Measurements from ENCODE around the gene FAT1.
"Not testable (repeated sequence)": the region's sequence is repeated elsewhere in the genome, so short reads cannot be mapped to it uniquely, and the experiment has no call there.

The FAT1 gene

DNA sequence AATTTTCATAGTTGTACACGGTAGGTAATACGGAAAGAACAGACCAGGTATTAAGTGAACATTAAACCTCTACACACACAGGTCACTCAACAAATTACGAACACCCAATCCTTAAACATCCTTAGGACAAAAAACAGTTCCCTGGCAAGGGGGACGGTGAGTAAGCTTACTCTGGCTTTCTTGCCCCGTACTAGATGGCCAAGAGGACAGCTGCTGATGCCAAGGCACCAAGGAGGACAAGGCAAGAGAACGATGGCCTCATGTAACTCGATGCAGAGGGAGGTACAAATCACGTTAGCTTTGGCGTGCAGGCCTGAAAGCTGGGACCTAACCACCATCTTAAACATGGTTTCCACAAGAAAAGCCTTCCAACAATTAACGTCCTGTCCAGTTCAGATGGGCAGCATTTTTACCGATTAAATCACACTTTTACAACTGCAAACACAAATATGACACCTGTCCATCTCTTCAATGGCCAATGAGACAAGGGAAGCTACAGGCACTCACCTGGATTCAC lies 23.7 kb downstream of the FAT1 start:
- no peak for DNase-seq (ENCODE audit: low spot score)

DNA sequence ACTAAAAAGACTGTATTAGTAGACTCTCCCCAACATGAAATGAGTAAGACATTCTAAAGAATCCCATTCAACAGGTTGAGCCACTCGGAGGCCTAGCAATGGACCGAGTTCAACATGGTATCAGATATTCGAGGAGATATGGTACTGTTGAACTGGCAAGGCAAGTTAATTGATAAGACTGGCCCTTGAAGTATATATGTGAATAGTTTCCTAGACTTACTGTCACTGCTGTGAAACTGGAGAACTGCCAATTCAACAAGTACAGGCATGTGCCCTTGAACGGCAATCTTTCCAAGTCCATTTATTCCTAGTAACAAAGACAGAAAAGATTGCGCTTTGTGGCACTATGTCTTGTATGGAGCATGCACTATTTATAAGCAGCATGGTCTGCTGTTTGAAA lies 24.4 kb downstream of the FAT1 start:
- no peak for DNase-seq (ENCODE audit: low spot score)

DNA sequence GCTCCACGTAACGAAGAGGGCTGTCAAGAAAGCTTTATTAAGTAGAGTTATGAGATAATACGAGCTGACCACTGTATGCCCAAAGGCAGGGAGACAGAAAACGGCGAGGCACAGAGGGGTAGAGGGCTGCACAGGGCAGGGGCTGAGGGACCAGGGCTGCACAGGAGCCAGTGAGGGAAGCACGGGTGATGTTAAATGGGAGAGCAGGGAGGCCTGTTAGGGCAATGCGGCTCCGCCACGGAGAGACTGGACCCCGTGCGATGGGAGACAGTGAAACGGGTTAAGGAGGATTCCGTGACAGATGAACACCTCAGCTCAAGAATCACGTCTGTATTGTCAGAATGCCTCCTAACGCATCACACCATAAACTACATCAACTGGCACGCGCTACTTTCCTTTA lies 25.1 kb downstream of the FAT1 start:
- DNase-seq (ENCODE audit: low spot score): no peak

DNA sequence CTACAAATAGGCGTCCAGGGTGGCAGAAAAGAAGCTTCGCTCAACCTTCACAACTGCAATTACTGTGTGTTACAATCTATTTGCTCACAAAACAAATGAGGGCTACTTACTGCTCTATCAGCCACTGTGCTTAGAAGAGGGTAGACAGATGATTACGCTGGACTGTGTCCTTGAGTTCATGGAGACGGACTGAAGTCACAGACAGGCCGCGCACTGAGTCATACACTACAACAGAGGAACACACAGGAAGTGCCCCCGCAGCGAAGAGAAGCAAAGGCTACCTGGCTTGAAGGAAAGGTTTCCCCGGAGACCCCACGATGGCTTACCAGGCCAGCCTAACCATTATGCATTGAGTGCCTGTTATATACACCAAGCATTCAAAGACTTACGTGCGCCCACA lies 25.6 kb downstream of the FAT1 start:
- no peak for DNase-seq (ENCODE audit: low spot score)

DNA sequence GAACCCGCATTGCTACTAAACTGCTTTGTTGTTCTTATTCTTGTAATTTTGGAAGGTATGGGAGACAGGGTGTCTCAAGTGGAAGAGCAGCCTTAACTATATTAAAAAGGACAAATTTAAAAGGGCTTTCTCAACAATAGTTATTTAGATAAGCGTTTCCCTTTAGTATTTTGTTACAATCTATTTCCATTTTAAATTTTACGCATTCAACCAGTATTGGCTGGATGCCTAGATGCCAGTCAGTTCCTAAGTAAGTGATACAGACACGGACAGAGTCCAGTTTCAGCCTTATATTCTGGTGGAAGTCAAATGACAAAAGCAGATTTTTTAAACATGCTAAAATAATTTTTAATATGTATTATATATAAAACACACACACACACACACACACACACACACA lies 28.3 kb downstream of the FAT1 start:
- DNase-seq (ENCODE audit: low spot score): no peak

DNA sequence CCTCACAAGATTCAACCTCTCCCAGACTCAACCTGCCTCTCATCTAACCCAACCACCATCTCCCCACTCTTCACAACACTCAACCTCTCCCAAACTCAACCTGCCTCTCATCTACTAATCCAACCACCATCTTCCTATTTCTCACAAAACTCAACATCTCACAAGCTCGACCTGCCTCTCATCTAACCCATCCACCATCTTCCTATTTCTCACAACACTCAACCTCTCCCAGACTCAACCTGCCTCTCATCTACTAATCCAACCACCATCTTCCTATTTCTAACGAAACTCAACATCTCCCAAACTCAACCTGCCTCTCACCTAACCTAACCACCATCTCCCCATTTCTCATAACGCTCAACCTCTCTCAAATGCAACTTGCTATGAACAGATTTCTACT lies 29.8 kb downstream of the FAT1 start:
- DNase-seq (ENCODE audit: low spot score): no peak

DNA sequence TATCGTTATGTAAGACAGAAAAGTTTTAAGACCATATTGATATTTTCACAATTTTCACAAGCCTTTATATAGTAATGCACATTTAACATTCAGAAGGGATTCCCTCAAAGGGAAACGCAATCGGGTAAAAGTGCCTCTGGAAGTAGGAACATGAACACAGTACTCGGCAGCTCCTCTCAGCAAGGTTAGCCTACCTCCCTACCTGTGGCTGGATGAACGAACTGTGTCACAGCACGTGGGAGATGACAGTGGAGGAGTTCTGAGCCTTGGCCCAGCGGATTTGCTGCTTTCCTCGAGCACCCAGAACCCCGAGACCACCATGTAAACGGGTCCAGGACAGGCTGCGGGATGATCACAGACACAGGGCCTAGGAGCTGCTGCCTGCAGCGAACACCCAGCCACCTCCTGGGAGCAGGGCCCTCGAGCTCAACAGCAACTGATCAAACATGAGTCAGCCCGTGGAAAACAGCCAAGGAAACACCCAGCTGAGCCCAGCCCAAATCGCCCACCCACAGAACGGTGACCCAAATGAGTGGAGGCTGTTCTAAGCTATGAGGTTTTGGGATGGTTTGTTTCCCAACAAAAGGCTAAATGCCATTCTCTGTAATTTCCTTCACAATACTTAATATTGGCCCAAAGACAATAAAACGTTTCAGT lies 30.4 kb downstream of the FAT1 start:
- no peak for DNase-seq (ENCODE audit: low spot score)

DNA sequence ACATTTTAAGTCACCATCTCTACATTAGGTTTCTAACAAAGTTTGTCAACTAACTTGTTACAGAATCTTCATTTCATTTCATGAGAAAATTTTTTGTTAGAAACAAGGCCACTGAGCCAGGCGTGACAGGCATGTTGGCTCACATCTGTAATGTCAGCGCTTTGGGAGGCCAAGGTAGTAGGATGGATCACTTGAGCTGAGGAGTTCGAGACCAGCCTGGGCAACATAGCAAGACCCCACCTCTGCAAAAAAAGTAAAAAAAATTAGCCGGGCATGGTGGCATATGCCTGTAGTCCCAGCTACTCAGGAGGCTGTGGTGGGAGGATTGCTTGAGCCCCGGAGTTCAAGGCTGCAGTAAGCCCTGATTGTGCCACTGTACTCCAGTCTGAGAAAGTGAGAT lies 32.3 kb downstream of the FAT1 start:
- no peak for DNase-seq (ENCODE audit: low spot score)

DNA sequence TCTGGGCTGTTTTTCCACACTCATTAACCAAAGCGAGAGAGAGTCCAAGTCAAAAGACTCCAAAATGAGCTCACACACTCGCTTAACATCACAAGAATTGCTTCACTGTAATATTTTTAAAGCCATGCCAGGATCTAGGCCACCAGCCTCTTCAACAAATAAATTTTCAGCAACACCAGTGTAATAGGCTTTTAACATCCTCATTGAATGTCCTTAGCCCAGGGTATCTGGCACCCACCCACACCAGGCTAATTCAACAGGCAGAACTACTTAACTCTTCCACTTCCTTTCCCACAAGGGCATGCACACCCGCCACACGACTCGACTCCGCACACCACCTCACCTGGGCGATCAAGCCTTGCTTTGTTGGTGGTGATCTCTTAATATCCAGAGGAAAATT lies 34.2 kb downstream of the FAT1 start:
- no peak for DNase-seq (ENCODE audit: low spot score)

DNA sequence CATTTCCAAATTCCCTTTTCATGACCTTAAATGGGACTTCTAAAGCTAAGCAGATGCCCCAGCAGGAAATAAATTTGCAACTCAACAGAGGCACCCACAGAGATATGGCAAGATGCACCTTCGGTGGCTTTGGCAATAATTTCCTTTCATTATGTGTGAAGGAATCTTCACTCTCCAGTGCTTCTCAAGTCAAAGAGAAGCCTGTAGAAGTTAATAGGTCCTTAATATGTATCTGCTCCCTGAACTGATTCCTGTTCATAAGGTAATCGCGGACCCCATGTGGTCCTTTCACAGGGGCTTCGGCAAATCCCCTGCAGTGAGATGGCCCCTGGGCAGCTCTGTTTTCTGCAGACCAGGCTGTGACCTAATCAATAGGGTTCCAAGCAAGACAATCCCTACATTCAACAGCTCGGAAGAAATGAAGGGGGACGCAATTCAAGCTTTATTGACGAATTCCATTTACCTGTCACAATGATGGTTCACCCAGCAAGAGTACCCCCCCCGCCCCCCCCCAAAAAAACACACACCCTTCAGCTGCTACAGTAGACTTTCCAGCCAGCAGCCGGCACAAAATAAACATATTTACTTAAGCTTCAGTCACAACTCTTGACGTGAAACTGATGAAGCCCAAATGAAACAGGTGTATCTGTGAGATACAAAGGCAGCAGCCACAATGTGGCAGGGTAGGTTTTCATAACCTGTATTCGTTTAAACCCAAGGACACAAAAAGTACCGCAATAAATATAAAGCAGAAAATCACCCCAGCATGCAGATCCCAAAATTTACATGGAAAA lies 35.3 kb downstream of the FAT1 start:
- DNase-seq (ENCODE audit: low spot score): no peak

DNA sequence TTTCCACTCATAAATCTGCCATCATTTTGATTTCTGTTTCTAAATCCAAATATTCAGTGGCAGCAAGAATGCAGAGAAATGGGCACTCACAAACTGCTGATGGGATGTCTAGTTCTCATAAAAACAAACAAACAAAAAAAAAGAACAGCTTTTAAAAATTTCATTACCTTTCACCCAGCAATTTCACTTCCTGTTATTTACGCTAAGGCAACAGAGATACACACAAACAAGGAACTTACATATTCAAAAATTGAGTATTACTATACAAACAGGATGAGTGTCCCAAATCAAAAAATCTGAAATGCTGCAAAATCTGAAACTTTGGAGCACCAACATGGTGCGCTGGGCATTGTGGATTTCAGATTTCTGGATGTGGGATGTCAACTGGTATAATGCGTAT lies 36.4 kb downstream of the FAT1 start:
- no peak for DNase-seq (ENCODE audit: low spot score)

DNA sequence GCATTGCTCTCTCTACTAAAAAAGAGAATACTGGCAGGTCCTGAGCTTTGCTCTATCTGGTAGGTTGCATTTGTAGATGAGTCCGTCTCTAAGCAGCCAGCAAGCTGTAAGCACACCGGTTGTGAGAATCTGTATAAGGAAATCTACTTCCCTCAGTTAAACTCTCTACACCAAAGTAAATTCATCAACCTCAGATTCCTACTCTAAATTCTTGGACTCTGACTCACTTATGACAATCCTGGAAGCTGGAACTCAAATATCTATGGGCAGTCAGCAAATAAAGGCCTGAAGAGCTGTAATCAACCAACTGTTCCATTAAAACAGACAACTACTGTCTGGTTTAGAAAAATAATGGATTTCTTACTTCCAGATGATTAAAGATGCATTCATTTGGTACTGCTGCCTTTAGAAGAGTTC lies 37.9 kb downstream of the FAT1 start:
- no peak for DNase-seq (ENCODE audit: low spot score)

DNA sequence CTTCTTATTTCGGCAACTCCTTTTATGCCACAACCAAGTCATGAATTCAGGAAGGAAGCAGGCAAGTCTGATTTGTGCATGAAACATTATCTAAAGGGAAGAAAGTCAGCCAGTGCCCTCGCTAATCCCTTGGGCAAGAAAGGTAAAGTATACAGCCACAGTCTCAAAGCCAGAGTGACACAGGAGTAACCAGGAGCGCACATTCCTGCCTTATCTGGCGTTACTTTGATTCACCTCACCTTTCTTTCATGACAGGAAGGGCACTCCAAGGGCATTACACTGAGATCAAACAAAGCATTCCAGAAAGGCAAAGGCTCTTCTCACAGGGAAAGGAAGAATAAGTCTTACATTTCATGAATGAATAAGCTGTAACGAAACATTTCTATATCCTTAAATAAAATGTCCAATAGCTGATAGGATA lies 38.8 kb downstream of the FAT1 start:
- DNase-seq (ENCODE audit: low spot score): no peak

DNA sequence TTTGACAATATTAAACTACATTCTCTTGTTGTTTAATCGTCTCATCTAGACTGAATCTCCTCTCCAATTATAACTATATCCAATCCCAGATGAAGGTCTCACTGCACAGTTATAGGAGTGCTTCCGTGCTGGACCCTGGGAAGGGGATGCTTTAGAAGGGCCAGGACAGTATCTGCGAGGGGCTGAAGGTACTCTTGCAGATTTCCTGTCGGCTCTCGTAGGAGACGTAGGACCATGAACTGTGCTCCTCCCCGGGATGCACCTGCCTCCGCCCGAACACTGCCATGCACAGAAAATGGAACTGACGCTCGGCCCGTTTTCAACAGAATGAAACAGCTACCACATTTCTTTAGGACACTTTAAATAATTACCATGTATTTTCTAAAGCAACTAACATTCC lies 39.4 kb downstream of the FAT1 start:
- DNase-seq (ENCODE audit: low spot score): no peak

DNA sequence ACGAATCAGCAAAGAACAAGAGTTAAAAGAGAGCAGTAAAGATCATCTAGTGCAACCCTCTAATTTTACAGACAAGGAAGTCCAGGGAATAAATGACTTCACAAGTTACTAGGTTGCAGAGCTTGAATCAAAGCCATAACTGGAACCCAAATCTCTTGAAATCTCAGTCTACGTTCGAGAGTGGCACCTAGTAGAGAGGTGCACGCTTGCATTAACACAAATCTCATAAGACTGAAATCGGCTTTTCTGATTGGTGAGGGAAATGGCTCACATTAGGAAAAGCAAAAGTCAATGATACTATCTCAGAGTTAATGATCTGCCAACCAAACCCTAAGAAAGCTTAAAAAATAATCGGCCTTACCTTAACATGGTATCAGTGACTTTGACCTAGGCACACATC lies 43.0 kb downstream of the FAT1 start:
- DNase-seq (ENCODE audit: low spot score): no peak

DNA sequence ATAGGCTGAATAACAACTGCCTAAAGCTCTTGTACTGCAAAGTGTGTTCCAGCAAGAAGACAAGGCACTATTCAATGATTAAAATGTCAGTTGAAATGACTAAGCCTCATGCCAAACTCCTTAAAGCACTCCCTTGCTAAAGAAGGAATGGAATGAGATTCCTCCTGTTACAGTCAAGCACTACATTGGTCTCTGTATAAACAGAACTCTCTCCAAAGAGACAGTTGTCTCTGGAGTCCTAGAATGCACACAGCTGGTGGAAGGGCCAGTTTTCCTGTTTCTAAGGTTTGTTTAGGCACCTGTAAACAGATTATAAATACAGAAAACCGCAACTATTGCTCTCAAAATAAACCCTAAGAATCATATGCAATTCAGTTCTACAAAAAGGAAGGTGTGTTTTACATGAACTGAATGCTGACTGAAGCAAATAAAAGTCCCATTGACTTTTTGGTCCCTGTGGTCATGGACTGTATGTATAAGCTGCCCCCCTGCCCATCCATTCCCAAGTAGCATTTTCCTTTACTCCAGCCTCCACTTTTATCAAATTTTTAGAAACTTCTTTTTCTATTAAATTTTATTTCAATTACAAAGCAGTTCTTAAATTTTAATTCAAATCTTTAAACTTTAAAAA lies 47.0 kb downstream of the FAT1 start:
- no peak for DNase-seq (ENCODE audit: low spot score)

DNA sequence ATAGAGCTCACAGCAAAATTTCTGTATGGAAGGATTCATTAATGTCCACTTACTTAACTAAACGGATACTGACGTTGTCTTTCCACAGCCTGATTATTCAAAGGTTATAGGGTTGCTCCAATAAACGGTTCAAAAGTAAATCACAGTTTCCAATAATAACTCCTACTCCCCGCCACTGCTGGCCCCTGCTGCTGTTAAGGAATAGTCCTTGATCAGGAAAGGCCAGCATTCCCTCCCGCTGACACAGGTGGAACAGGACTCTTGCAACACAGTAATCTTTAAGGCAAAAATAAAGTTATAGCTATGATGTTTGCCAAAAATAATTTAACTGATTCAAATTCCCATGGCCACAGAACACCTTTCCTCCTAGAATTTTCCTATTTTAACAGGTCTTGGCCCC lies 53.9 kb downstream of the FAT1 start:
- no peak for DNase-seq (ENCODE audit: low spot score)

DNA sequence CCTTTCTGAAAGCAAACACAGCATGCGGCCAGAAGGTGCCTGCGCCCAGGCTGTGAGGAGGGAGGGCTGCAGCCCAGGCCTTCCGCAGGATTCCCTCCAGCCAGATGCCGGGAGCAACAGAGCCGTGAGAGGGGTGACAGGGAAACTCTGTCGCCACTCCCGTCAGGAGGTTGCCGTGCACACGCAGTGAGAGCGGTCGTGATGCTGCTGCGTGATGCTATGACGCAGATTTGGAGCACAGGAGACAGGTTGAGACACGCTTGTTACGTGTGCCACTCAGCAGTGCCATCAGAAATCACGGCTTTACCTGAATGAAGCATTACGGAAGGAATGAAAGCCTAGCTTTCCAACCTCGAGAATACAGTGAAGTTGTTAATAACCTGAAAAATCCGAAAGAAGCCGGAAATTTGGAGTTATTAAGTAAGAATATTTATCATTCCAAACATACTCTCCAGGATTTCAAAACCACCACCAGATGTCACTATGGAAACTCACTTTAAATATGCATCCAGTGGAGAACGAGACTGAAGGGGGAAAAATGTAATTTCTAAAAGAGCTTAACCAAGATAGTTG lies 54.4 kb downstream of the FAT1 start:
- peak; percentile 31 for DNase-seq (ENCODE audit: low spot score)

DNA sequence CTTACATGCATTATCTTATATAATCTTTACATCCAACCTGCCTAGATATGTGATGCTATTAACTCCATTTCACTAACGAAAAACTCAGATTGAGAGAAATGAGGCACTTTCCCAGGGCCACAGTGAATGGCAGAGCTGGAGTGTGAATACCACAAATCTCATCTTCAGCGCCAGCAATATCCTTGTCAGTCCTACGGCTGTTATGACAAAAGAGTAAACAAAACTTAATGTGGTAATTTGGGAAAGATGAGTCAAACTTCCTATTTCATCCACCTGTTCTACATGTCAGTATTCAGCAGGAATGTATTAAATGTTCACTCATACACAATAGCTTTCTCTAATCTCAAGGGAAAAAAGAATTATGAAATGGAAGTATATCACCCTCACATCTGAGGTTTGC lies 56.9 kb downstream of the FAT1 start:
- no peak for DNase-seq (ENCODE audit: low spot score)

DNA sequence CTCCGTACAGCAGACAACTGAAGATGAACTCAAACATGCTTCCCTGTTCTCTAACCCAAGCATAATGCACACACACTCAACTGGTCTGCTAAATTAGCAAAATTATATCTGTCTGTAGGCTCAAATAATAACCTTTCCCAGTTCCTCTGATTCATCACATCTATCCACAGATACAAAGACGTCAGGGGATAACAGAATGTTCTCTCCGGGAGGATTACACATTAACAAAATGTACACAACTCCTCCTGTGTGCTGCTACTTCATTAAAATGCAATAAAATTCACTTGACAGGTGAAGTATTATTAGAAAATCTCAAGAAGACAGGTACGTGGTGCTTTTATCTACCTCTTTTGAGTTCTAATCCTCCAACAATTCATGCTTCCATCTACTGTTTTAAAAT lies 57.4 kb downstream of the FAT1 start:
- DNase-seq (ENCODE audit: low spot score): no peak

DNA sequence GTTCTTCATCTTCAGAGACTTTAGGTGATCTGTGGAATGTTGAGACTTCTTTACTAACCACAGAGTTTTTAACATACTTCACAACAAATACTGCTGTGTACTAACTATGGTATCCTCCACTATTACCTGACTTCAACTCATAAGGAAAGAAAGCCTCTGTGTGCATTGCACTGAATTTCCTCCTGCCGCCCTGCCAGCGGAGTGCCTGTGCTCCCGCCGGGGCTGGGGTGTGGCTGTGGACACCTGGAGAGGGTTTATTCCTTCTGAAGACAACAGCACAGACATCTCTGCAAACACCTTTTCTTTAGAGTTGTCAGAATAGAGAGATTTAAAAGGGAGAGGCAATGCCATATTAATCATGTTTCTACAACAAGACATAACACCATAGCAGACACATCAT lies 63.3 kb downstream of the FAT1 start:
- no peak for DNase-seq (ENCODE audit: low spot score)

DNA sequence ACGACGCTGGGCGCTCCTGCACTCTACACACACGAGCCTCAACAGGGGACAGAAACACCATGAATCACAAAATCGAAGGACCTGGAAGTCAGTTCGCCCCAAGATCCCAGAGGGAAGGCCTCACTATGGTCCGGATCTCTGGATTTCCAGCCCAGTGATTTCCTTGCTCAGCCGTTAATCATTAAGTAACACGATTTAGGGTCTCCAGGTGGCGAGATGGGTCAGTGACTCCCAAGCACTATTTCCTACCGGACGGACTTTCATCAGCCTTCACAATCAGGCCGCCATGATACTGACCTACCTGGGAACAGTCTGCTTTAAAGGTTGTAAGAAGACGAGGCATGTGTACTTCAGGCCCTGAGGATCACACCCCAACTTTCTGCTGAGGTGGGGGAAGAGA lies 63.7 kb downstream of the FAT1 start:
- DNase-seq (ENCODE audit: low spot score): no peak

DNA sequence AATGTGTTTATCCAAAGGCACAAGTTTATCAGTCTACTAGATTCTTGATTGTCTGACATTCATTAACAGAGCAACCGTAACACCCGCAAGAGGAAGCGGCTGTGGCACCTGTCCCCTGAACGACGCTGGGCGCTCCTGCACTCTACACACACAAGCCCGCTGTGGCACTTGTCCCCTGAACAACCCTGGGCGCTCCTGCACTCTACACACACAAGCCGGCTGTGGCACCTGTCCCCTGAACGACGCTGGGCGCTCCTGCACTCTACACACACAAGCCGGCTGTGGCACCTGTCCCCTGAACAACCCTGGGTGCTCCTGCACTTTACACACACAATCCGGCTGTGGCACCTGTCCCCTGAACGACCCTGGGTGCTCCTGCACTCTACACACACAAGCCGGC lies 64.2 kb downstream of the FAT1 start:
- DNase-seq (ENCODE audit: low spot score): not testable (repeated sequence)
